ENCODE results near the gene WASF2. TPM values are rescaled to one million over a fixed set of nuclear protein-coding genes. Genes with fewer than 3 reads are reported as not detected.
"Not testable (repeated sequence)": the region's sequence is repeated elsewhere in the genome, so short reads cannot be mapped to it uniquely, and the experiment has no call there.

Gene WASF2
- total RNA-seq, 1 donor from 2014 or later, result 109 TPM

DNA sequence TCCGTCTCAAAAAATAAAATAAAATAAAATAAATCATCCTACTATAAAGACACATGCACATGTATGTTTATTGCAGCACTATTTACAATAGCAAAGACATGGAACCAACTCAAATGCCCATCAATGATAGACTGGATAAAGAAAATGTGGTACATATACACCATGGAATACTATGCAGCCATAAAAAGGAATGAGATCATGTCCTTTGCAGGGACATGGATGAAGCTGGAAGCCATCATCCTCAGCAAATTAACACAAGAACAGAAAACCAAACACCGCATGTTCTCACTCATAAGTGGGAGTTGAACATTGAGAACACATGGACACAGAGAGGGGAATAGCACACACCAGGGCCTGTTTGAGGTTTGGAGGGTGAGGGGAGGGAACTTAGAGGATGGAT lies 11.2 kb upstream of the WASF2 start:
- H3K4me1 Mint-ChIP-seq (ENCODE audit: low read depth); H3K36me3 Mint-ChIP-seq (ENCODE audit: low read depth); H3K4me3 Mint-ChIP-seq; DNase-seq (ENCODE audit: low spot score); H3K9me3 Mint-ChIP-seq; H3K27me3 Mint-ChIP-seq (ENCODE audit: insufficient read depth); intact Hi-C loops (cut with micrococcal nuclease); H3K27ac Mint-ChIP-seq: not testable (repeated sequence)

GRCh38 chr1:27499142-27499541 lies 9.2 kb upstream of the WASF2 start:
- Mint-ChIP-seq H3K4me1 (ENCODE audit: low read depth) (peaks cover 4% of the 10 kb centered on the region), H3K27me3 (ENCODE audit: insufficient read depth) (peaks cover 1% of the 10 kb centered on the region), H3K9me3 (no peaks in the 10 kb centered on the region), H3K36me3 (ENCODE audit: low read depth) (no peaks in the 10 kb centered on the region), H3K4me3 (no peak overlapping the region), H3K27ac (no peak overlapping the region)
- DNase-seq (ENCODE audit: low spot score), result no peak
- intact Hi-C loops (cut with micrococcal nuclease), result no loop called here

GRCh38 chr1:27496604-27497155 lies 6.7 kb upstream of the WASF2 start:
- H3K4me1 Mint-ChIP-seq (ENCODE audit: low read depth), result peaks cover 9% of the 10 kb centered on the region
- intact Hi-C loops (cut with micrococcal nuclease), result no loop called here
- H3K4me3 Mint-ChIP-seq, result no peak overlapping the region
- H3K36me3 Mint-ChIP-seq (ENCODE audit: low read depth), result no peaks in the 10 kb centered on the region
- H3K27me3 Mint-ChIP-seq (ENCODE audit: insufficient read depth), result peaks cover 1% of the 10 kb centered on the region
- no peak for DNase-seq (ENCODE audit: low spot score)
- no peak overlapping the region for H3K27ac Mint-ChIP-seq
- no peaks in the 10 kb centered on the region for H3K9me3 Mint-ChIP-seq

DNA sequence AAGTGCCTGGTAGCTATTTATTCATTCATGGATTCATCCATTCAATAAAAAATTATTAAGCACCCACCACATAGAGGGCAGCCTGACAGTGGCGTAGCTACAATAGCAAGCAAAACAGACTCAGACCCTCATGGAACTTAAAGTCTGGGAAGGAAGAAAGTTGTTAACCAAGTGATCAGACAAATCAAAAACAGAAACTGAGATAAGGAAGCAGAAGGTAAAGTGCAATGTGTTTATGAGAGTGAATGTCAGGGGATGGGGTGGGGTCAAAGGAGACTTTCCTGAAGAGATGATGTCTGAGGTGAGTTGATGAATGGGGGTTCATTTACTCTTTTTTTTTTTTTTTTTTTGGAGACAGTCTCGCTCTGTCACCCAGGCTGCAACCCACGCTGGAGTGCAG lies 2.8 kb upstream of the WASF2 start:
- Mint-ChIP-seq H3K4me3 (no peak overlapping the region), H3K9me3 (no peaks in the 10 kb centered on the region), H3K27me3 (ENCODE audit: insufficient read depth) (no peaks in the 10 kb centered on the region), H3K36me3 (ENCODE audit: low read depth) (peaks cover 4% of the 10 kb centered on the region), H3K4me1 (ENCODE audit: low read depth) (peaks cover 27% of the 10 kb centered on the region), H3K27ac (no peak overlapping the region)
- no peak for DNase-seq (ENCODE audit: low spot score)
- intact Hi-C loops (cut with micrococcal nuclease), result no loop called here

DNA sequence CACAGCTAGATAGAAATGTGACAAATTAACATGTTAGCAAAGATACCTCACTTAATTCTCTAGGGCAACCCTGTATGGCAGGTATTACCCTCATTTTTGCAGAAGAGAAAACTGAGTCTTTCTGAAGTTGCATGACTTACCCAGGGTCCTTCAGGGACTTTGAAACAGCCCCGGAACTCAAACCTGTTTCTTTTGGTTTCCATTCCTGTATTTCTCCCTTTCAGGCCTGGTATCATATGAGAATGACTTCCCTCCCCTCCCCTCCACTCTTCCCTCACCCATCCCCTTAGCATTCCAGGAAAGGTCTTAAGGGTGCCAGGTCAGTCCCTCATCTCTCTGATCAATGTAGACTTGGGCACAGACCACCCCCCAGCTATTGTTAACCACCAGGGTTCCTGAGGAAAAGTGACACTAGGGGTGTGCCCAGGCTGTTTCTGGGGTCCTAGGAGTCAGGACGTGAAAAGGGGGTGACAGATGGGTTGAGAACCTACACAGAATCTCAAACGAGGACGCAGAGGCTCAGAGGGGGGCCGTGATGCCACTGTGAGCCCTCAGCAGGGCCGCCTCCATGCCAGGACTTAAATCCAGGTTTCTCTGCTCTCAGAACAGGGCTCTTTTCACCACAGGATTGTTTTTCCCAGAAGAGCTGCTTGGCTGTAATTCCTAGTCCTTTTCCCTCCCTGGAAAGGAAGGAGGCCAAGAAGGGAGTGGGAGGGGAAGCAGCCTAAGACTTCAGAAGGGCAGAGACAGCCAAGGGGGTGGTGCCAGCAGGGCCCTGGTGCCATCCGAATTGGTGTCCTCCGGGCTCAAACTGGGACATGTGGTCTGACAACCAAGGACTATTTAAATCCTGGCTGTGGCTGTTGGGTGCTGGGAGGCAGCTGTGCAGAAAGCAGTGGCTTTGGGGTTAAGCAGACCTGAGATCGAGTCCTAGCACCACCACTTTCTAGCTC lies 2.1 kb upstream of the WASF2 start:
- H3K4me1 Mint-ChIP-seq (ENCODE audit: low read depth), result peaks cover 28% of the 10 kb centered on the region
- DNase-seq (ENCODE audit: low spot score), result no peak
- H3K27ac Mint-ChIP-seq, result peak overlapping the region; percentile 12
- no peak overlapping the region for H3K4me3 Mint-ChIP-seq
- H3K9me3 Mint-ChIP-seq, result no peaks in the 10 kb centered on the region
- H3K36me3 Mint-ChIP-seq (ENCODE audit: low read depth), result peaks cover 4% of the 10 kb centered on the region
- no peaks in the 10 kb centered on the region for H3K27me3 Mint-ChIP-seq (ENCODE audit: insufficient read depth)
- intact Hi-C loops (cut with micrococcal nuclease), result loop anchor here (2.0 kb wide), 1 partner anchor 181 kb away; the partner anchor contains the start of gene IFI6

DNA sequence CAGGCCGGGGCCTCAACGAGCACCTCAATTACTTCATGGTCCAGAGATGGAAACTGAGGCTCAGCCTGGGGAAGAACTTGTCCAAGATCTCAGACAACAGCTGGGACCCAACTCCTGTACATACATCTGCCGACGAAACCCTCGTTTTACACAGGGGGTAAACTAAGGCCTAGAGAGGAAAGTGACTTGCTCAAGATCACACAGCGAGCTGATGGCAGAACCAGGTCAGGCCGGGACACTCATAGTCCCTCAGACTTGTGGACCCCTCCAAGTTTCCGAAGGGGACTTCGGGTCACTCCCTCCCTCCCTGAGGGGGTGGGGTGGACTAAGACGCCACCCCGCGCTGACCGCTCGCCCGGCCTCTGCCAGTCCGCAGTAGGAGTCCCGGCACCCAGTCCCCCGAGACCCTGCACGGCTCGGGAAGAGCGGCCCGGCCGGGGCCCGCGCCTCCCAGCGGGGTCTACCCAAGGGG lies 430 bp downstream of the WASF2 start:
- Mint-ChIP-seq H3K4me1 (ENCODE audit: low read depth) (peaks cover 28% of the 10 kb centered on the region), H3K27ac (peak overlapping the region; percentile 89), H3K9me3 (no peaks in the 10 kb centered on the region), H3K27me3 (ENCODE audit: insufficient read depth) (no peaks in the 10 kb centered on the region), H3K36me3 (ENCODE audit: low read depth) (peaks cover 4% of the 10 kb centered on the region), H3K4me3 (peak overlapping the region; percentile 96)
- DNase-seq (ENCODE audit: low spot score), result no peak
- intact Hi-C loops (cut with micrococcal nuclease), result no loop called here

GRCh38 chr1:27487966-27488884 lies 1.7 kb downstream of the WASF2 start:
- Mint-ChIP-seq H3K9me3 (no peaks in the 10 kb centered on the region), H3K4me3 (peak overlapping the region; percentile 96), H3K27ac (peak overlapping the region; percentile 89), H3K36me3 (ENCODE audit: low read depth) (peaks cover 4% of the 10 kb centered on the region), H3K27me3 (ENCODE audit: insufficient read depth) (no peaks in the 10 kb centered on the region), H3K4me1 (ENCODE audit: low read depth) (peaks cover 34% of the 10 kb centered on the region)
- intact Hi-C loops (cut with micrococcal nuclease), result no loop called here
- no peak for DNase-seq (ENCODE audit: low spot score)

DNA sequence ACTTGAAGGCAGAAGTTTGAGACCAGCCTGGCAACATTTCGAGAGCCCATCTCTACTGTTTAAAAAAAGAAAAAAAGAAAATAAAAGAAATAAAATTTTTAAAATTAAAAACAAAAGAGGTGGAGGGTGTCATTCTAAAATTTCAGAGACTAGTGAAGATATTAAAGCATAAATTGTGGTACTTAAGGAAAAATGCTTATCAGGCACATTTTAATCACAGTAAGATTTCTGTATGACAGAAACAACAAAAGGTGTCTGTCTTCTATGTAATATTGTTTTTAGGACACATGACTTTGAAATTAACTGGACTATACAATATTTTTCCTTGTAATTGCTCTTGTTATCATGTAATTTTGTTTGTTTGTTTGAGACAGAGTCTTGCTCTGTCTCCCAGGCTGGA lies 4.6 kb downstream of the WASF2 start:
- no peak overlapping the region for H3K27ac Mint-ChIP-seq
- no peak overlapping the region for H3K4me3 Mint-ChIP-seq
- no peaks in the 10 kb centered on the region for H3K27me3 Mint-ChIP-seq (ENCODE audit: insufficient read depth)
- intact Hi-C loops (cut with micrococcal nuclease), result loop anchor here (1.0 kb wide), 1 partner anchor 10 kb away; no protein-coding TSS in a partner anchor
- DNase-seq (ENCODE audit: low spot score), result no peak
- H3K9me3 Mint-ChIP-seq, result no peaks in the 10 kb centered on the region
- H3K36me3 Mint-ChIP-seq (ENCODE audit: low read depth), result peaks cover 4% of the 10 kb centered on the region
- peaks cover 40% of the 10 kb centered on the region for H3K4me1 Mint-ChIP-seq (ENCODE audit: low read depth)

- Mint-ChIP-seq H3K36me3 (ENCODE audit: low read depth) (peaks cover 8% of the 10 kb centered on the region), H3K27me3 (ENCODE audit: insufficient read depth) (no peaks in the 10 kb centered on the region), H3K4me1 (ENCODE audit: low read depth) (peaks cover 31% of the 10 kb centered on the region), H3K9me3 (no peaks in the 10 kb centered on the region), H3K4me3 (no peak overlapping the region), H3K27ac (no peak overlapping the region)
- no peak for DNase-seq (ENCODE audit: low spot score)
- intact Hi-C loops (cut with micrococcal nuclease), result no loop called here
Measured at GRCh38 chr1:27483659-27484058, 6.3 kb downstream of the WASF2 start.

DNA sequence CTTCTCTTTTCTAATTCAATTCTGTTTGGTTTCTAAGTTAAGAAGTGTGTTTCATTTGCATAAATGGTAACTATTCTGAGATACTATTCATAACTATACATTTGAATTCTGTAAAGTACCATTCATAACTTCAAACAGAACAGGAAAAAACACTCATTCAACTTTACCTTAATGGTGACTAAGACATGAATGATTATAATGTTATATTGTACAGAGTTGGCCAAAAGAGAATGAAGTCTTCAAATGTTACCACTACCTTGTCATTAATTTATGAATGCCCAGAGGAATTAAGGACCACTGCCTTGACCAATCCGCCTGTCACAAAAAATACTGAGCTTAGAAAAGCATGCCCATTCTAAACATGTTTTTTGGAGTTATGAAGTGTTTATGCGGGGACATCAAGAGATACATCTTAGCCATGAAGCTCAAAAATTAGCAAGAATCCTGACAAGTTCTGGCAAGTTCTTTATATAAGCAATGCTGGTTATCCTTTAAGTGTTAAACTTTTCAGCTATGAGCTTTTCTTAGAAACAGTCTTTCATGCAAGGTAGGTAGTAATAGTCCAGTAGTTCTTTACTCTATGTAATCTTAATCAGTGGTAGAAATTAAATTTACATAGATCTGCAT lies 7.9 kb downstream of the WASF2 start:
- Mint-ChIP-seq H3K27ac (peak overlapping the region; percentile 20), H3K4me1 (ENCODE audit: low read depth) (peaks cover 29% of the 10 kb centered on the region), H3K36me3 (ENCODE audit: low read depth) (peaks cover 6% of the 10 kb centered on the region), H3K9me3 (no peaks in the 10 kb centered on the region), H3K27me3 (ENCODE audit: insufficient read depth) (no peaks in the 10 kb centered on the region), H3K4me3 (no peak overlapping the region)
- intact Hi-C loops (cut with micrococcal nuclease), result loop anchor here (1.0 kb wide), 1 partner anchor 37 kb away; no protein-coding TSS in a partner anchor
- DNase-seq (ENCODE audit: low spot score), result no peak

- DNase-seq (ENCODE audit: low spot score), result no peak
- intact Hi-C loops (cut with micrococcal nuclease), result no loop called here
- Mint-ChIP-seq H3K27ac (peak overlapping the region; percentile 81), H3K4me1 (ENCODE audit: low read depth) (peaks cover 56% of the 10 kb centered on the region), H3K36me3 (ENCODE audit: low read depth) (peaks cover 15% of the 10 kb centered on the region), H3K4me3 (no peak overlapping the region), H3K9me3 (no peaks in the 10 kb centered on the region), H3K27me3 (ENCODE audit: insufficient read depth) (no peaks in the 10 kb centered on the region)
Measured at GRCh38 chr1:27478098-27478497, 11.9 kb downstream of the WASF2 start.

DNA sequence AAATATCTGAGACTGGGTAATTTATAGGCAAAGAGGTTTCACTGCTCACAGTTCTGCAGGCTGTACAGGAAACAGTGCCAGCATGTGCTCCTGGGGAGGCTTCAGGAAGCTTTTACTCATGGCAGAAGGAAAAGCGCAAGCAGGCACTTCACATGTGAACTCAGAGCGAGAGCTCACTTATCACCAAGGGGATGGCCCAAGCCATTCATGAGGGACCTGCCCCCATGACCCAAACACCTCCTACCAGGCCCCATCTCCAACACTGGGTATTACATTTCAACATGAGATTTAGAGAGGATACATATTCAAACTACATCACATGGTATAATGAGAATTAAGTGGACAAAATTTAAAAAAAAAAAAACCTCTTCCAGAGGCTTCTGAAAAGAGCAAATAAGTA lies 13.7 kb downstream of the WASF2 start:
- no peak for DNase-seq (ENCODE audit: low spot score)
- H3K4me1 Mint-ChIP-seq (ENCODE audit: low read depth), result peaks cover 49% of the 10 kb centered on the region
- H3K27ac Mint-ChIP-seq, result no peak overlapping the region
- no peak overlapping the region for H3K4me3 Mint-ChIP-seq
- intact Hi-C loops (cut with micrococcal nuclease), result no loop called here
- peaks cover 21% of the 10 kb centered on the region for H3K36me3 Mint-ChIP-seq (ENCODE audit: low read depth)
- H3K27me3 Mint-ChIP-seq (ENCODE audit: insufficient read depth), result no peaks in the 10 kb centered on the region
- no peaks in the 10 kb centered on the region for H3K9me3 Mint-ChIP-seq

Data from activated T-helper 1 cell treated with anti-CD3 and anti-CD28 coated beads, Interleukin-12 subunit alpha, Interleukin-12 subunit beta, Interleukin-2, Interleukin-4 antibody, amounts not matched to agents 30 ng/mL and 10 ng/mL and 1 ng/mL, durations not matched to agents 14 hours and 24 hours and 36 hours (primary cell).